PC-9 (cell line): Measurements from ENCODE around the gene TMEM117.

Experiments used
- EZH2 ChIP-seq: fragments of 200-600 bp; sonication (generic); IDR thresholded peaks from 2 replicates; pipeline ENCODE4 v1.8.0; 2017; ENCODE audit warnings: antibody characterized with exemption, low read depth
- TF ChIP-seq, protein P1 (sequence below): fragments of 200-600 bp; sonication (generic); conservative IDR thresholded peaks from 2 replicates; pipeline ENCODE4 v1.6.1; 2017; ENCODE audit warnings: mixed run types, antibody characterized with exemption, mild to moderate bottlenecking, moderate library complexity

DNA sequence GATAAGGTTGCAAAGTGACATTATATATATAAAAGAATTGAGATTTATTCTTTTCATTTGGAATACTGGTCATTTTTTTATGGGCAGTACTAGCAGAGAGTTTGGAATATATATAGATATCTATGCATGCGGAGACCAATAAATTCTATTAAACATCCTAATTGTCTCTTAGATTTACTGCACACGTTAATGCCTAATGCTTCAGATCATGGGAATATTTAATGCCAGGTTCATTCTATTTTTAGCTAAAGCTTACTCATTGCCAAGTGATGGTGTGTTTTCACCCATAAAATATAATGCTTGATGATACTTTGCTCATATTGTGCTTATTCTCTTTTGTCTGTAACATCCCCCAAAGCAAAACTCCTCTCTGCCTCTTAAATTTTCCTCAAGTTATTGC is 264.4 kb downstream of the TMEM117 start:
- TF ChIP-seq, protein P1, sequence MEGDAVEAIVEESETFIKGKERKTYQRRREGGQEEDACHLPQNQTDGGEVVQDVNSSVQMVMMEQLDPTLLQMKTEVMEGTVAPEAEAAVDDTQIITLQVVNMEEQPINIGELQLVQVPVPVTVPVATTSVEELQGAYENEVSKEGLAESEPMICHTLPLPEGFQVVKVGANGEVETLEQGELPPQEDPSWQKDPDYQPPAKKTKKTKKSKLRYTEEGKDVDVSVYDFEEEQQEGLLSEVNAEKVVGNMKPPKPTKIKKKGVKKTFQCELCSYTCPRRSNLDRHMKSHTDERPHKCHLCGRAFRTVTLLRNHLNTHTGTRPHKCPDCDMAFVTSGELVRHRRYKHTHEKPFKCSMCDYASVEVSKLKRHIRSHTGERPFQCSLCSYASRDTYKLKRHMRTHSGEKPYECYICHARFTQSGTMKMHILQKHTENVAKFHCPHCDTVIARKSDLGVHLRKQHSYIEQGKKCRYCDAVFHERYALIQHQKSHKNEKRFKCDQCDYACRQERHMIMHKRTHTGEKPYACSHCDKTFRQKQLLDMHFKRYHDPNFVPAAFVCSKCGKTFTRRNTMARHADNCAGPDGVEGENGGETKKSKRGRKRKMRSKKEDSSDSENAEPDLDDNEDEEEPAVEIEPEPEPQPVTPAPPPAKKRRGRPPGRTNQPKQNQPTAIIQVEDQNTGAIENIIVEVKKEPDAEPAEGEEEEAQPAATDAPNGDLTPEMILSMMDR = no peak
- no peak for TF ChIP-seq EZH2
